Mesodermal cell (in vitro differentiated cells): ENCODE data around the gene SCGB1C2.
"Not testable (repeated sequence)": the region's sequence is repeated elsewhere in the genome, so short reads cannot be mapped to it uniquely, and the experiment has no call there.

ENCODE experiments used
- H3K27ac ChIP-seq: 2 replicates; pipeline ENCODE4 v1.7.0; 2013; ENCODE audit warnings: mild to moderate bottlenecking, low read depth, low read length, moderate library complexity; ENCODE audit not compliant: severe bottlenecking
- H3K36me3 ChIP-seq: 2 replicates; pipeline ENCODE4 v1.7.1; 2013; ENCODE audit warnings: mild to moderate bottlenecking, low read length, moderate library complexity; ENCODE audit not compliant: control insufficient read depth, insufficient read depth
- H3K4me1 ChIP-seq: one replicate; pipeline ENCODE4 v1.7.1; 2013; ENCODE audit warnings: mild to moderate bottlenecking, low read length; ENCODE audit not compliant: insufficient read depth, control insufficient read depth, poor library complexity, severe bottlenecking
- H3K4me3 ChIP-seq: 2 replicates; pipeline ENCODE4 v1.7.0; 2013; ENCODE audit warnings: low read length, control low read depth, mild to moderate bottlenecking; ENCODE audit not compliant: insufficient read depth, poor library complexity, severe bottlenecking; ENCODE audit errors: extremely low read depth
- H3K9me3 ChIP-seq: 2 replicates; pipeline ENCODE4 v1.7.1; 2013; ENCODE audit warnings: mild to moderate bottlenecking, low read length, moderate library complexity; ENCODE audit not compliant: control insufficient read depth
- WGBS, 2 experiments: methylation state at CpG; one replicate each; pipeline ENCODE4 v1.1.5; 2013; ENCODE audit warnings: missing lambda C conversion rate in 2 of 2; ENCODE audit not compliant: insufficient coverage in 2 of 2; 5-methylcytosine and 5-hydroxymethylcytosine counted together

SCGB1C2 gene

DNA sequence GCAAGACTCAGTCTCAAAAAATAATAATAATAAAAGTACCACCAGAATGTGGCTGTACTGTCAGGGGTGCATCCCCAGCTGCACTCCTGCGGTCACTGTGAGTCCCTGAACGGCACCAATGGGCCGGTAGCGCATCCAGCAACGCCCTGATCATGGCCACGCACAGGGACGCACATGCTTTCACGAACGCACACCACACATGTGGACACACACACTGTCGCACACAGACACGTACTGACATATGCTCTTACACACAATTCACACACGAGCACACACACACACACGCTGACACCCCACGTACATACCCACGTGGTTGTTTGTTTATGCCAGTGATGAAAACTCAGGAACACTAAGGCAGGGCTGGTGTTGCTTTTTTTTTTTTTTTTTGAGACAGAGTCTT, 22.2 kb downstream of the SCGB1C2 start:
- WGBS, 2 experiments, result 85 to 93% methylated on average over 10 to 12 of the region's 15 CpGs
- H3K27ac ChIP-seq, result no peak overlapping the region

GRCh38 chr17:160336-160735, 23.0 kb downstream of the SCGB1C2 start:
- Histone ChIP-seq H3K27ac (no peak overlapping the region), H3K36me3 (no peaks in the 10 kb centered on the region)
- 88 to 93% methylated on average over 10 to 13 of the region's 13 CpGs for WGBS, 2 experiments

More for the DNA sequence above, 22.2 kb downstream of the SCGB1C2 start:
- H3K36me3 ChIP-seq, result no peaks in the 10 kb centered on the region
- no peaks in the 10 kb centered on the region for H3K9me3 ChIP-seq
- H3K4me1 ChIP-seq, result no peaks in the 10 kb centered on the region
- no peak overlapping the region for H3K4me3 ChIP-seq

GRCh38 chr17:161481-161880, 24.1 kb downstream of the SCGB1C2 start:
- Histone ChIP-seq H3K36me3 (no peaks in the 10 kb centered on the region), H3K4me1 (no peaks in the 10 kb centered on the region), H3K27ac (no peak overlapping the region), H3K9me3 (no peaks in the 10 kb centered on the region), H3K4me3 (no peak overlapping the region)
- 81 to 87% methylated on average over 10 of the region's 10 CpGs for WGBS, 2 experiments

More at GRCh38 chr17:160336-160735, 23.0 kb downstream of the SCGB1C2 start:
- no peak overlapping the region for H3K4me3 ChIP-seq
- H3K9me3 ChIP-seq, result no peaks in the 10 kb centered on the region
- no peaks in the 10 kb centered on the region for H3K4me1 ChIP-seq

GRCh38 chr17:162689-163088, 25.3 kb downstream of the SCGB1C2 start:
- Histone ChIP-seq H3K9me3 (no peaks in the 10 kb centered on the region), H3K4me3 (no peak overlapping the region), H3K36me3 (no peaks in the 10 kb centered on the region), H3K27ac (no peak overlapping the region), H3K4me1 (no peaks in the 10 kb centered on the region)
- WGBS, 2 experiments, result 82 to 85% methylated on average over 11 of the region's 11 CpGs

- H3K9me3 ChIP-seq, result no peaks in the 10 kb centered on the region
- no peak overlapping the region for H3K27ac ChIP-seq
- WGBS, 2 experiments, result 84 to 89% methylated on average over 11 of the region's 11 CpGs
- H3K36me3 ChIP-seq, result no peaks in the 10 kb centered on the region
- H3K4me3 ChIP-seq, result no peak overlapping the region
- no peaks in the 10 kb centered on the region for H3K4me1 ChIP-seq
These were observed 26.2 kb downstream of the SCGB1C2 start for GRCh38 chr17:163514-164098.

DNA sequence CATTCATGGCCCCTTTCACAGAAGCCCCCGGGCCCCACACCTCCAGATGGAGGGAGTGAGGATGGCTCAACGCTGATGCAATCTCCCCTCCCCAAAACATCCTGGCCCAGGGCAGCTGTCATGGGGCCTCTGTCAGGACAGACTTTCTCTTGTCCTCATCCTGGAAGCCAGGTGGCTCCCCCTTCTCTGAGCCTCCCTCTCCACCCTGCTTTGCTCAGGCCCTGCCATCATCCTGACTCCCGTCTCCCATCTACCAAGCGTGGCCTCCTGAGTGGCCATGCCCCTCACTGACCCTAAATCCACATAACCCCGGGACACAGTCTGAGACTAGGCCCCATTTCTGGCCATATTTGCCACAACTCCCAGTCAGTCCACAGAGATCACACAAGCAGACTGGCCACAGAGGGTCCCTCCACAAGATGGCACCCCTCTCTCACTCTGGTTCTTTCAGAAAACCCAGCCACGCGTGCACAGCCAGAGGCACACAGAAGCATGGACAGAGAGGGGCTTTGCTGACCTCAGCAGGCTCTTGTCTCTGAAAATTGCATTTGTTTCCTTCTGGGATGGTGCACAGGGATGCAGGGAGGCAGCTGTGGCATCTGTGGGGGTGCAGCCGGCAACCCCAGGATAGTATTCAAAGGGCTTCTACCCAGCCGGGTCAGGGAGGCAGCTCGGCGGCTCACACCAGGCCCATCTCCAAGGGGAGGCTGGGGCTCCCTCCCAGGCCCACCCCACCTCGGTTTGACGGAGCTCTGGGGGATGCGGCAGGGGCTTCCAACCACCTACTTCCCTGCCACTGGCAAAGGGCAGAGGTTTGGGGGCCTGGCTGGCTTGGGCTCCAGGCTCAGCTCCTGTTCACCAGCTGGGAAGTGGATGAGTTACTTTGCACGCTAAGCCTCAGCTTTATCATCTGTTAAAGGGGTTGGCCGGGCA, 27.2 kb downstream of the SCGB1C2 start:
- Histone ChIP-seq H3K4me1 (no peaks in the 10 kb centered on the region), H3K27ac (no peak overlapping the region), H3K4me3 (no peak overlapping the region), H3K9me3 (no peaks in the 10 kb centered on the region), H3K36me3 (no peaks in the 10 kb centered on the region)
- 73 to 77% methylated on average over 14 of the region's 16 CpGs for WGBS, 2 experiments

- WGBS, 2 experiments, result 86 to 89% methylated on average over 14 of the region's 14 CpGs
- Histone ChIP-seq H3K4me3 (no peak overlapping the region), H3K27ac (no peak overlapping the region), H3K36me3 (no peaks in the 10 kb centered on the region), H3K9me3 (no peaks in the 10 kb centered on the region), H3K4me1 (no peaks in the 10 kb centered on the region)
These were observed 28.6 kb downstream of the SCGB1C2 start for GRCh38 chr17:165939-166338.

- H3K4me1 ChIP-seq, H3K36me3 ChIP-seq, H3K27ac ChIP-seq, H3K9me3 ChIP-seq, H3K4me3 ChIP-seq: not testable (repeated sequence)
- 89 to 96% methylated on average over 5 to 7 of the region's 11 CpGs for WGBS, 2 experiments
These were observed 31.2 kb downstream of the SCGB1C2 start for GRCh38 chr17:168614-169013.

- Histone ChIP-seq H3K9me3 (no peaks in the 10 kb centered on the region), H3K36me3 (no peaks in the 10 kb centered on the region), H3K27ac (no peak overlapping the region), H3K4me3 (no peak overlapping the region), H3K4me1 (no peaks in the 10 kb centered on the region)
- WGBS, 2 experiments, result 88 to 98% methylated on average over 4 to 6 of the region's 6 CpGs
These were observed 32.8 kb downstream of the SCGB1C2 start for GRCh38 chr17:170130-170670.

DNA sequence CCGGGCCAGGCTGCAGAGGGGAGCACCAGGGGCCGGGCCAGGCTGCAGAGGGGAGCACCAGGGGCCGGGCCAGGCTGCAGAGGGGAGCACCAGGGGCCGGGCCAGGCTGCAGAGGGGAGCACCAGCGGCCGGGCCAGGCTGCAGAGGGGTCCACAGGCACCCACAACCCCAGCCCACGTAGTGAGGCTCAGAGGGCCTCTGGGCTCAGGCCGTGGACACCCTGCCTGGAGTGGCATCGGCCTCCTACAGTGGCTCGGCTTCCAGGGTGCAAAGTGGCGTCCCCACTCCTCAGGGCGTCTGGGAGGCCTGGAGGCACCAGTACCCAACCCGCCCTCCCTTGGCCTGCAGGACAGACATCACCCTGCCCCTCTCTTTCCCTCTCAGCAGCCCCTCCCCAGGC, 34.5 kb downstream of the SCGB1C2 start:
- H3K9me3 ChIP-seq, result no peaks in the 10 kb centered on the region
- H3K4me3 ChIP-seq, result no peak overlapping the region
- H3K27ac ChIP-seq, result no peak overlapping the region
- H3K4me1 ChIP-seq, result no peaks in the 10 kb centered on the region
- H3K36me3 ChIP-seq, result no peaks in the 10 kb centered on the region
- WGBS, 2 experiments, result 84 to 96% methylated on average over 9 to 12 of the region's 13 CpGs

DNA sequence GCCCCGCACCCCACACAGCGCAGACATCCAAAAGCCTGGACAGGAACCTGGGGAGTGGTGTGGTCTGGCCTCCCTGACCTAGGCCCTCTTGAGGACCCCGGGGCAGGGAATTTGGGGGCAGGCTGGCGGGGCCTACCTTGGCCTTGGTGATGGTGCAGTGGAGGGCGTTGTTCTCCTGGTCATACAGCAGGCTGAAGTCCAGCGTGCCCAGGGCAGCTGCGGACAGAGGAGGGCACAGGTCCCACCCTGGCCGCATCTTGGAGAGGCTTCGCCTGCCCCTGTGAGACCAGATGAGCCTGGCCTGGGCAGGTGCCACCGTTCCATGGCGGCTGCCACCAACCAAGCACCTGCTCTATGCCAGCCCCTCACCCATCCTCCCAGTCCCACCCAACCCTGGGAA, 35.0 kb downstream of the SCGB1C2 start:
- Histone ChIP-seq H3K27ac (no peak overlapping the region), H3K36me3 (no peaks in the 10 kb centered on the region), H3K4me1 (no peaks in the 10 kb centered on the region), H3K9me3 (no peaks in the 10 kb centered on the region), H3K4me3 (no peak overlapping the region)
- WGBS, 2 experiments, result 87 to 97% methylated on average over 10 to 11 of the region's 11 CpGs
